D721Med (cell line): ENCODE results near the gene PLVAP.

Experiments used
- DNase-seq: peaks from one replicate; pipeline ENCODE4 v3.0.0; 2011; ENCODE audit warnings: low spot score; ENCODE audit not compliant: insufficient read length
- FAIRE-seq: peaks from 2 replicates; lab custom pipeline; 2011; peaks lifted over from hg19 to GRCh38; lab: Jason Lieb, UNC
- CTCF ChIP-seq: IDR thresholded peaks from 2 replicates; pipeline ENCODE4 v1.5.1; 2012; ENCODE audit warnings: mild to moderate bottlenecking, control low read depth; ENCODE audit not compliant: insufficient read depth; ENCODE audit errors: missing control alignments

Gene PLVAP

GRCh38 chr19:17389957-17390664 is 13.0 kb upstream of the PLVAP start:
- FAIRE-seq, result no peak
- TF ChIP-seq CTCF, result peak; percentile 16

DNA sequence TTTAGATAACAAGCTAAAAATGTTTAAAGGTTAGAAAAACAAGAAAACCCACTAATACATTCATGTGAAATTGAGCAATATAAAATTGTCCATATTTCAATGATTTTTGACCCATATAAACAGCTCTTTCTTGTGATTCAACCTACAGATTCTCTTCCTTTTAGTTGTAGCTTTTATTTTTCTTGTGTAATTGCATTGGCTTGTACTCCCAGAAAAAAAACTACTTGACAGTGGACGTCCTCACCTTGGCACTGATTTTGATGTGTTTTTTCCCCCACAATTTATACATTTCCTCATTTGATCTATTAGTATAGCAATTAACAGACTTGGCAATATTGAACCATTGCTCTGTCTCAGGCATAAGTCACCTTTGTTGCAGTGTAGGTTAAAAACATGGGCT is 12.1 kb upstream of the PLVAP start:
- no peak for TF ChIP-seq CTCF
- DNase-seq (no peak), FAIRE-seq (no peak)

More at GRCh38 chr19:17389957-17390664, 13.0 kb upstream of the PLVAP start:
- no peak for DNase-seq

GRCh38 chr19:17385878-17386611 is 8.9 kb upstream of the PLVAP start:
- peak; percentile 72 for TF ChIP-seq CTCF
- DNase-seq (no peak), FAIRE-seq (no peak)

DNA sequence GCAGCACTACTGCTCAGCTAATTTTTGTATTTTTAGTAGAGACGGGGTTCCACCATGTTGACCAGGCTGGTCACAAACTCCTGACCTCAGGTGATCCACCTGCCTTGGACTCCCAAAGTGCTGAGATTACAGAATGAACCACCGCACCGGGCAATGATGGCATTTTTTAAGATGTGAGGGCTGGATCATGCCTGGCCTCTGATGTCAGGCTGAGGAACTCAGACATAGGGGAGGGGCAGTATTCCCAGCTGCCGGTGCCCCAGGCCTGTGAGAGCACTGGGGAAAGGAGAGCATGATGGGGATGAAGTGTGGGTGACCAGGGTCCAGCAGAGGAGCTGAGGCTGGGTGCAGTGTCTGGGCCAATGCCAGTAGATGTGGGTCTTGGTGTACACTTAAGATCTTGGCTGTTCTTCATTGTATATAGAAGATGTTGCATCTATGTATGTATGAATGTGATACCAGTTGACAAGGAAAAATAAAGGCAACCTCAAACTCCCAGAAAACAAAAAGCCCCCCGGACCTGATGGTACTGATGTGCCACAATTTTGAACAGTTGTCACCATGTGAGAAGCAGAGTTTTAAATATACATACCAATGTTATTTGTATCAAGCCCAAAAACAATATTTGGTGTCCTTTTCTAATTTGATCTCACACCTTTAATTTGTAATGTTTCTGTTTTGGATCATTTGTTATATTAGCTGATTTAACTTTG is 3.4 kb upstream of the PLVAP start:
- no peak for TF ChIP-seq CTCF
- FAIRE-seq (no peak), DNase-seq (no peak)

- TF ChIP-seq CTCF, result no peak
- FAIRE-seq (no peak), DNase-seq (no peak)
Measured at GRCh38 chr19:17379221-17379631, 2.1 kb upstream of the PLVAP start.

GRCh38 chr19:17378271-17378670 is 1.1 kb upstream of the PLVAP start:
- no peak for TF ChIP-seq CTCF
- FAIRE-seq (no peak), DNase-seq (no peak)
